PC-3 (cell line): ENCODE measurements around the gene TTC23.

Experiments used
- EZH2 ChIP-seq: fragments of 300-600 bp; sonication (generic); IDR thresholded peaks from one replicate; pipeline ENCODE4 v1.6.1; 2017; ENCODE audit warnings: antibody characterized with exemption, mild to moderate bottlenecking, low read length; ENCODE audit not compliant: unreplicated experiment
- TF ChIP-seq, protein P1 (sequence below): fragments of 300-600 bp; sonication (generic); conservative IDR thresholded peaks from 2 replicates; pipeline ENCODE4 v1.5.1; 2017; ENCODE audit warnings: antibody characterized with exemption, low read depth, mild to moderate bottlenecking, low read length

DNA sequence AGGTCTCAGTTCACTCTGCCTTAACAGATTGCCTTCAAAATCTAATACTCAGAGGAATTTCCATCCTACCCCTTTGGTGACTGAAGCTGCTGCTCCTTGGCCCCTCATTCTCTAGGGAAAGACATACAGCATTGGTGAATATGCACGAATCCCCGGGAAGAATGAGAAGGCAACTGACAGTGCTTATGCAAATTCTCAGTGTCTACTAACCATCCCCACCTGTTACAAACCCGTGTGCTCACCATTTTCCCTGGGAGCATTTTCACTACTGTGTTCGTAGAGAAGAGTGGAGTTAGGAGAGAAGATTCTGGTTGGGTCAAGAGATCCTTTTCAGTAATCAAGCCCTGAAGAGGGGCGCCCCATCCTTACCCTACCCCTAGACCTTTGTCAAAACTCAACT, 106.8 kb downstream of the TTC23 start:
- TF ChIP-seq, protein P1, sequence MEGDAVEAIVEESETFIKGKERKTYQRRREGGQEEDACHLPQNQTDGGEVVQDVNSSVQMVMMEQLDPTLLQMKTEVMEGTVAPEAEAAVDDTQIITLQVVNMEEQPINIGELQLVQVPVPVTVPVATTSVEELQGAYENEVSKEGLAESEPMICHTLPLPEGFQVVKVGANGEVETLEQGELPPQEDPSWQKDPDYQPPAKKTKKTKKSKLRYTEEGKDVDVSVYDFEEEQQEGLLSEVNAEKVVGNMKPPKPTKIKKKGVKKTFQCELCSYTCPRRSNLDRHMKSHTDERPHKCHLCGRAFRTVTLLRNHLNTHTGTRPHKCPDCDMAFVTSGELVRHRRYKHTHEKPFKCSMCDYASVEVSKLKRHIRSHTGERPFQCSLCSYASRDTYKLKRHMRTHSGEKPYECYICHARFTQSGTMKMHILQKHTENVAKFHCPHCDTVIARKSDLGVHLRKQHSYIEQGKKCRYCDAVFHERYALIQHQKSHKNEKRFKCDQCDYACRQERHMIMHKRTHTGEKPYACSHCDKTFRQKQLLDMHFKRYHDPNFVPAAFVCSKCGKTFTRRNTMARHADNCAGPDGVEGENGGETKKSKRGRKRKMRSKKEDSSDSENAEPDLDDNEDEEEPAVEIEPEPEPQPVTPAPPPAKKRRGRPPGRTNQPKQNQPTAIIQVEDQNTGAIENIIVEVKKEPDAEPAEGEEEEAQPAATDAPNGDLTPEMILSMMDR, result no peak
- TF ChIP-seq EZH2, result no peak
